Endothelial cell of umbilical vein (primary cell): ENCODE measurements around the gene NR2F6. TPM values are rescaled to one million over a fixed set of nuclear protein-coding genes. Genes with fewer than 3 reads are reported as not detected.

Experiments
- BruUV-seq: library from RNA; stranded (reverse); fragments of 400-500 nt; replicated peaks from 2 replicates; lab custom pipeline; 2021; lab: Mats Ljungman, UMichigan
- CTCF ChIA-PET: fragments of 300-600, 350-600 bp; sonication (Branson Sonifier 250); formaldehyde crosslinking; loops from one replicate; lab custom pipeline; 2021; ENCODE audit warnings: antibody characterized with exemption, inconsistent platforms; lab: Charles Lee
- POLR2A ChIA-PET: fragments of 300-600, 350-600 bp; sonication (Branson Sonifier 250); formaldehyde crosslinking; loops from one replicate; lab custom pipeline; 2021; ENCODE audit warnings: antibody characterized with exemption, inconsistent platforms; lab: Charles Lee
- DNase-seq: peaks from one replicate; pipeline ENCODE4 v3.0.0-alpha.2; 2011; ENCODE audit warnings: low read depth, low spot score
- FAIRE-seq: peaks from 2 replicates; lab custom pipeline; 2011; peaks lifted over from hg19 to GRCh38; lab: Jason Lieb, UNC
- H2AFZ ChIP-seq: 2 replicates; pipeline ENCODE4 v1.6.0; 2012; ENCODE audit warnings: low read depth, low read length, control low read depth, inconsistent platforms
- H3K27ac ChIP-seq: 2 replicates; pipeline ENCODE4 v1.5.1; 2011; ENCODE audit warnings: low read depth, mild to moderate bottlenecking, control low read depth, low read length, moderate library complexity; ENCODE audit not compliant: insufficient read depth
- H3K27me3 ChIP-seq, 2 experiments: 2 replicates each; pipeline versions ENCODE4 v1.6.0 to v1.6.1; 2011; ENCODE audit warnings: low read length in 2 of 2, mixed read lengths in 1 of 2; ENCODE audit not compliant: control insufficient read depth in 2 of 2, insufficient read depth in 2 of 2
- H3K36me3 ChIP-seq, 2 experiments: 2 replicates in 1 of 2; 3 replicates in 1 of 2; pipeline ENCODE4 v1.5.1; 2011; ENCODE audit warnings: low read length in 2 of 2, mild to moderate bottlenecking in 1 of 2, moderate library complexity in 1 of 2; ENCODE audit not compliant: control insufficient read depth in 2 of 2, insufficient read depth in 2 of 2; ENCODE audit errors: extremely low read depth in 1 of 2
- H3K4me1 ChIP-seq: 3 replicates; pipeline ENCODE4 v1.5.1; 2011; ENCODE audit warnings: mild to moderate bottlenecking, low read length; ENCODE audit not compliant: control insufficient read depth, insufficient read depth; ENCODE audit errors: extremely low read depth
- H3K4me2 ChIP-seq: 2 replicates; pipeline ENCODE4 v1.6.1; 2011; ENCODE audit warnings: low read length, control low read depth, mixed read lengths; ENCODE audit not compliant: insufficient read depth
- H3K4me3 ChIP-seq, 3 experiments: fragments of 200-600 bp in 1 of 3; sonication (generic), shearing (Covaris generic) in 1 of 3; replicated peaks in 1 of 3; 2 replicates each; pipeline ENCODE4 v1.5.1; 2011 to 2016; ENCODE audit warnings: control low read depth in 3 of 3, low read length in 3 of 3, mild to moderate bottlenecking in 2 of 3, inconsistent platforms in 1 of 3, low read depth in 1 of 3, moderate library complexity in 1 of 3; ENCODE audit not compliant: insufficient read depth in 1 of 3
- H3K79me2 ChIP-seq: 2 replicates; pipeline ENCODE4 v1.6.0; 2012; ENCODE audit warnings: low read length, inconsistent platforms; ENCODE audit not compliant: control insufficient read depth, insufficient read depth
- H3K9ac ChIP-seq: replicated peaks from 2 replicates; pipeline ENCODE3; 2011; ENCODE audit warnings: low read length, control low read depth; ENCODE audit not compliant: insufficient read depth; ENCODE audit errors: extremely low read depth
- H3K9me1 ChIP-seq: replicated peaks from 3 replicates; pipeline ENCODE4 v1.6.0; 2011; ENCODE audit warnings: mild to moderate bottlenecking, low read length; ENCODE audit not compliant: control insufficient read depth, insufficient read depth; ENCODE audit errors: extremely low read depth
- H3K9me3 ChIP-seq: replicated peaks from 2 replicates; pipeline ENCODE4 v1.5.1; 2012; ENCODE audit warnings: low read length, inconsistent platforms; ENCODE audit not compliant: control insufficient read depth, insufficient read depth
- H4K20me1 ChIP-seq: replicated peaks from 2 replicates; pipeline ENCODE3; 2011; ENCODE audit warnings: mild to moderate bottlenecking, low read length; ENCODE audit not compliant: control insufficient read depth, insufficient read depth; ENCODE audit errors: extremely low read depth
- CTCF ChIP-seq, 2 donors: IDR thresholded peaks; 1 replicate in 1 of 2; 2 replicates in 1 of 2; pipeline ENCODE4 v1.5.1; 2011; ENCODE audit warnings: low read length in 2 of 2, mild to moderate bottlenecking in 2 of 2, moderate library complexity in 2 of 2, control low read depth in 1 of 2, inconsistent platforms in 1 of 2, low read depth in 1 of 2; ENCODE audit not compliant: insufficient read depth in 1 of 2; ENCODE audit errors: extremely low read depth in 1 of 2
- EZH2 ChIP-seq: IDR thresholded peaks from 2 replicates; pipeline ENCODE4 v1.6.1; 2012; ENCODE audit warnings: borderline replicate concordance, low read depth, mild to moderate bottlenecking, moderate library complexity, low read length, inconsistent platforms; ENCODE audit not compliant: severe bottlenecking
- FOS ChIP-seq: IDR thresholded peaks from 2 replicates; pipeline ENCODE4 v1.6.1; 2011; ENCODE audit warnings: mild to moderate bottlenecking, low read length, moderate library complexity, borderline replicate concordance; ENCODE audit not compliant: insufficient read depth
- GATA2 ChIP-seq: IDR thresholded peaks from 2 replicates; pipeline ENCODE4 v1.7.0; 2011; ENCODE audit warnings: low read depth, mild to moderate bottlenecking, moderate library complexity, mixed read lengths, low read length; ENCODE audit not compliant: insufficient read length, insufficient read depth
- JUN ChIP-seq: IDR thresholded peaks from 2 replicates; pipeline ENCODE4 v1.6.1; 2011; ENCODE audit warnings: borderline replicate concordance, low read depth; ENCODE audit not compliant: insufficient read length, insufficient read depth
- MAX ChIP-seq: IDR thresholded peaks from 2 replicates; pipeline ENCODE4 v1.6.1; 2011; ENCODE audit not compliant: insufficient read depth, insufficient read length
- MYC ChIP-seq: IDR thresholded peaks from one replicate; pipeline ENCODE4 v1.6.1; 2011; ENCODE audit warnings: mild to moderate bottlenecking, low read depth, low read length
- POLR2A ChIP-seq: IDR thresholded peaks from 2 replicates; pipeline ENCODE4 v1.6.1; 2012; ENCODE audit warnings: low read depth, mild to moderate bottlenecking, control low read depth, low read length
- POLR2AphosphoS5 ChIP-seq: IDR thresholded peaks from 2 replicates; pipeline ENCODE4 v1.6.1; 2012; ENCODE audit warnings: low read depth, mild to moderate bottlenecking, control low read depth, low read length, moderate library complexity; ENCODE audit not compliant: insufficient read depth
- dilution Hi-C: fragments of 300-500 bp; cut with MboI; formaldehyde crosslinking; loops from one replicate; pipeline ENCODE4 v1.15.0; 2019; ENCODE audit warnings: low sequenced_read_pairs; ENCODE audit not compliant: extremely low pct_ligation_motif_present
- intact Hi-C: fragments of 100-400 bp; cut with micrococcal nuclease; formaldehyde crosslinking; loops from one replicate; pipeline ENCODE4 v1.10.0; 2022
- polyA plus RNA-seq, 4 experiments: library from polyadenylated mRNA; depleted of rRNA in 3 of 4; stranded (reverse) in 3 of 4; unstranded in 1 of 4; fragments of >200 nt; gene quantifications; 2 replicates each; pipeline versions ENCODE4 v1.2.1 to v1.2.3, GENCODE V29; 2011 to 2012; ENCODE audit warnings: missing spikeins in 1 of 4
- total RNA-seq: library from RNA; stranded (reverse); gene quantifications from 2 replicates; pipeline ENCODE4 v1.2.3, GENCODE V29; 2021

The NR2F6 gene
- total and polyA plus RNA-seq, 2 donors (not counting 3 experiments of a cell fraction or from before 2014, with no cell fraction given), result 36.1 to 38.9 TPM

- FAIRE-seq, result no peak
Measured at GRCh38 chr19:17283504-17283996, 37.8 kb upstream of the NR2F6 start.

More at GRCh38 chr19:17283504-17283996, 37.8 kb upstream of the NR2F6 start:
- H4K20me1 ChIP-seq, result no peaks in the 10 kb centered on the region
- peaks cover 10% of the 10 kb centered on the region for H3K4me1 ChIP-seq
- H3K9me3 ChIP-seq, result no peaks in the 10 kb centered on the region
- H3K79me2 ChIP-seq, result no peaks in the 10 kb centered on the region
- DNase-seq, result no peak
- H3K27me3 ChIP-seq, result no peaks in the 10 kb centered on the region
- H3K4me3 ChIP-seq, result no peak overlapping the region
- H3K4me2 ChIP-seq, result no peak overlapping the region
- no peak overlapping the region for H3K9ac ChIP-seq
- no peak overlapping the region for H2AFZ ChIP-seq
- TSS peak; percentile 3 for BruUV-seq
- dilution Hi-C loops (no loop called here), intact Hi-C loops (loop anchor here (5.0 kb wide), 1 partner anchor 511 kb away; no protein-coding TSS in a partner anchor)
- POLR2A ChIA-PET, result no interaction called here
- TF ChIP-seq FOS (no peak), MYC (no peak), CTCF (IDR thresholded peaks at IDR 0.05; ENCODE audit: extremely low read depth in 1 of 2, insufficient read depth in 1 of 2, low read depth in 1 of 2, low read length in 2 of 2) (no peak), POLR2AphosphoS5 (no peak), MAX (no peak), JUN (no peak), GATA2 (no peak), POLR2A (no peak), EZH2 (no peak)
- H3K9me1 ChIP-seq, result no peaks in the 10 kb centered on the region
- CTCF ChIA-PET, result interaction anchor here (0.7 to 3.6 kb wide), 7 partner anchors 8 to 569 kb away, joined by 3 to 27 read pairs (median 6); no protein-coding TSS in a partner anchor
- no peak overlapping the region for H3K27ac ChIP-seq
- peaks cover 0 to 2% of the 10 kb centered on the region in 2 experiments for H3K36me3 ChIP-seq
